Lower leg skin (tissue), 4 donors: ENCODE results near the gene MCCD1. TPM values are rescaled to one million over a fixed set of nuclear protein-coding genes. Genes with fewer than 3 reads are reported as not detected.
"Not testable (repeated sequence)": the region's sequence is repeated elsewhere in the genome, so short reads cannot be mapped to it uniquely, and the experiment has no call there.

Source experiments
- DNase-seq, 2 donors: peaks; one replicate each; pipeline ENCODE4 v3.0.0-alpha.2; 2019; ENCODE audit warnings: low spot score in 2 of 2
- H3K4me3 ChIP-seq: fragments of 200-600 bp; sonication (generic); 2 replicates; pipeline ENCODE4 v1.5.1; 2017; ENCODE audit warnings: mild to moderate bottlenecking, low read depth; ENCODE audit not compliant: poor library complexity, severe bottlenecking
- CTCF ChIP-seq, 3 donors: fragments of 450-650 bp; IDR thresholded peaks; one replicate each; pipeline ENCODE4 v1.5.1; 2016; ENCODE audit warnings: antibody characterized with exemption in 3 of 3, mild to moderate bottlenecking in 3 of 3, moderate library complexity in 2 of 3
- POLR2A ChIP-seq, 2 donors: fragments of 450-650 bp; IDR thresholded peaks; one replicate each; pipeline ENCODE4 v1.6.1; 2016 to 2017; ENCODE audit warnings: antibody characterized with exemption in 2 of 2, mild to moderate bottlenecking in 1 of 2, moderate library complexity in 1 of 2
- WGBS, 2 donors: methylation state at CpG; one replicate each; pipeline ENCODE4 v1.1.5; 2018; 5-methylcytosine and 5-hydroxymethylcytosine counted together
- intact Hi-C: fragments of 100-400 bp; cut with DNase I; formaldehyde crosslinking; loops from one replicate; pipeline ENCODE4 v1.15.0; 2023; ENCODE audit warnings: low total_unique reads
- total RNA-seq, 4 donors: library from RNA; depleted of rRNA; stranded (reverse); fragments of >200 nt; gene quantifications; one replicate each; pipeline ENCODE4 v1.1.0, GENCODE V29; 2016

The MCCD1 gene
- total RNA-seq, 4 donors from 2014 or later: not detected

- DNase-seq: no peak
- H3K4me3 ChIP-seq: no peak overlapping the region
Observed at GRCh38 chr6:31495580-31495979, 33.2 kb upstream of the MCCD1 start.

GRCh38 chr6:31496826-31497225, 31.9 kb upstream of the MCCD1 start:
- DNase-seq, H3K4me3 ChIP-seq, intact Hi-C loops: not testable (repeated sequence)
- WGBS, 2 donors: 46 to 62% methylated on average over 4 of the region's 4 CpGs

More at GRCh38 chr6:31495580-31495979, 33.2 kb upstream of the MCCD1 start:
- TF ChIP-seq CTCF (IDR thresholded peaks at IDR 0.05): no peak
- no peak for TF ChIP-seq POLR2A (IDR thresholded peaks at IDR 0.05)
- intact Hi-C loops: no loop called here
- 45 to 61% methylated on average over 2 of the region's 2 CpGs for WGBS, 2 donors

GRCh38 chr6:31497531-31498476, 31.0 kb upstream of the MCCD1 start, which contains the start of gene MICB:
TSS of gene MICB (plus strand) at chr6:31498145. CDS start at chr6:31498194, 49 bp downstream.
- H3K4me3 ChIP-seq: peak within 1 kb of the TSS; percentile 33
- peak; percentile 81 to 96 for DNase-seq
- intact Hi-C loops: no loop called here
- 1% methylated on average over 60 to 62 of the region's 64 CpGs for WGBS, 2 donors
- TF ChIP-seq POLR2A (IDR thresholded peaks at IDR 0.05) (no peak), CTCF (IDR thresholded peaks at IDR 0.05) (no peak)

DNA sequence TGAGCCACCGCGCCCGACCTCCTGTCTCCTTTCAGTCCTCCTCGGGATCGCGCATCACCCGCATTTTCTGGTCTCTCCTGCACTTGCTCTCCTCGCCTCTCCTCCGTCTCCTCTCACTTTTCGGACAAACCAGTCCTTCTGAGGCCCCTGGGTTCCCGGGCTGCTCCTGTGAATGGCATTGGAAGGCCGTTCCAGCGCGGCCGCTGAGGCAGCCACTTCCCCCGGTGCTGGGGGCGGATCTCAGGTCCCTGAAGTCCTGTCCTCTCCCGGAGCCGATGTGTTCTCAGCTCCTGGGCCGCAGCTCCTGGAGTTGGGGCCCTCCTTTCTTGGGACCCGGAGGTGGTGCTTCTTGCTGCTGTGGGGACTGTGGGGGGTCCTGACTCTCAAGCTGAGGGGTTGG, 30.0 kb upstream of the MCCD1 start:
- DNase-seq: no peak
- no peak for TF ChIP-seq CTCF (IDR thresholded peaks at IDR 0.05)
- TF ChIP-seq POLR2A (IDR thresholded peaks at IDR 0.05): no peak
- 10 to 28% methylated on average over 20 to 21 of the region's 21 CpGs for WGBS, 2 donors
- intact Hi-C loops: no loop called here
- H3K4me3 ChIP-seq: no peak overlapping the region

GRCh38 chr6:31499648-31500047, 29.1 kb upstream of the MCCD1 start:
- DNase-seq, H3K4me3 ChIP-seq, intact Hi-C loops: not testable (repeated sequence)
- 93 to 97% methylated on average over 1 to 2 of the region's 2 CpGs for WGBS, 2 donors

GRCh38 chr6:31502586-31502985, 26.2 kb upstream of the MCCD1 start:
- no peak for TF ChIP-seq CTCF (IDR thresholded peaks at IDR 0.05)
- TF ChIP-seq POLR2A (IDR thresholded peaks at IDR 0.05): no peak
- DNase-seq: no peak
- intact Hi-C loops: no loop called here
- no peak overlapping the region for H3K4me3 ChIP-seq

DNA sequence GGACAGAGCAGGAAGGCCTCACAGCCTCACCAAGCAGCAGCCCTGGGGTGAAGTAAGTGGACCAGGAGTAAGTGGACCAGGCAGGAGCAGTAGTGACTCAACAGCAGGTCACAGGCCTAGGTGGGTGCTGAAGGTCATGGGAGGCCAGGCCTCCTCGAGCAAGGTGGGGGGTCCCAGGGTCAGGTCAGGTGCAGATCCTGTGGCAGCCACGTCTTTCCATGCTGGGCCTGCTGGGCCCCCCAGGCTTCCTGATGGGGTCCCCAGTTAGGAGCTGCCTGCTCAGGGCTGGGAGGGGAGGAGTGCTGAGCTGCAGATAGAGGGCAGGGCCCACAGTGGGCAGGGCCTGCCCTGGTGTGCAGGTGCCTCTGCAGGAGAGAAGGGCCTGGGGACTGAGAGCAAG, 19.7 kb upstream of the MCCD1 start:
- 0 to 50% methylated on average over 1 to 2 of the region's 2 CpGs for WGBS, 2 donors
- intact Hi-C loops, H3K4me3 ChIP-seq, DNase-seq: not testable (repeated sequence)
